H9 (cell line): ENCODE measurements around the gene MAPK7. TPM values are rescaled to one million over a fixed set of nuclear protein-coding genes. Genes with fewer than 3 reads are reported as not detected.

Experiments
- DNase-seq: peaks from one replicate; pipeline ENCODE4 v3.0.0-alpha.2; 2017
- H2AFZ ChIP-seq: one replicate; pipeline ENCODE4 v1.6.1; 2013; ENCODE audit warnings: mild to moderate bottlenecking, low read length, control low read depth, moderate library complexity
- H2AK5ac ChIP-seq: 2 replicates; pipeline ENCODE4 v1.6.1; 2013; ENCODE audit warnings: low read length, control low read depth, mixed read lengths; ENCODE audit not compliant: insufficient read length
- H2BK120ac ChIP-seq: one replicate; pipeline ENCODE4 v1.6.1; 2013; ENCODE audit warnings: low read depth, mild to moderate bottlenecking, low read length, control low read depth, inconsistent platforms; ENCODE audit not compliant: poor library complexity, severe bottlenecking
- H2BK12ac ChIP-seq: 2 replicates; pipeline ENCODE4 v1.6.1; 2013; ENCODE audit warnings: low read length, control low read depth, mixed read lengths, low read depth; ENCODE audit not compliant: insufficient read length
- H2BK15ac ChIP-seq: 2 replicates; pipeline ENCODE4 v1.6.1; 2013; ENCODE audit warnings: low read depth, low read length, control low read depth
- H2BK20ac ChIP-seq: one replicate; pipeline ENCODE4 v1.6.1; 2013; ENCODE audit warnings: low read depth, mild to moderate bottlenecking, low read length, control low read depth, inconsistent platforms; ENCODE audit not compliant: poor library complexity, severe bottlenecking
- H2BK5ac ChIP-seq: 2 replicates; pipeline ENCODE4 v1.6.1; 2013; ENCODE audit warnings: low read length, control low read depth, mixed read lengths; ENCODE audit not compliant: insufficient read length
- H3K14ac ChIP-seq: 2 replicates; pipeline ENCODE4 v1.6.1; 2013; ENCODE audit warnings: low read length, control low read depth; ENCODE audit not compliant: insufficient read depth
- H3K18ac ChIP-seq: 2 replicates; pipeline ENCODE4 v1.6.1; 2013; ENCODE audit warnings: low read depth, mild to moderate bottlenecking, mixed read lengths, low read length, control low read depth; ENCODE audit not compliant: insufficient read length
- H3K23ac ChIP-seq: 2 replicates; pipeline ENCODE4 v1.6.1; 2013; ENCODE audit warnings: low read length, control low read depth, mixed read lengths, low read depth; ENCODE audit not compliant: insufficient read length
- H3K23me2 ChIP-seq: 2 replicates; pipeline ENCODE4 v1.6.1; 2013; ENCODE audit warnings: low read depth, mild to moderate bottlenecking, mixed read lengths, low read length, control low read depth; ENCODE audit not compliant: insufficient read length, poor library complexity, severe bottlenecking
- H3K27ac ChIP-seq: 2 replicates; pipeline ENCODE4 v1.5.1; 2013; ENCODE audit warnings: low read length, control low read depth, mixed read lengths, low read depth; ENCODE audit not compliant: insufficient read length
- H3K27me3 ChIP-seq: 2 replicates; pipeline ENCODE4 v1.6.1; 2013; ENCODE audit warnings: low read length, control low read depth, inconsistent platforms; ENCODE audit not compliant: insufficient read depth
- H3K4ac ChIP-seq: 2 replicates; pipeline ENCODE4 v1.6.1; 2013; ENCODE audit warnings: low read depth, mild to moderate bottlenecking, control low read depth, inconsistent platforms, low read length, moderate library complexity
- H3K4me1 ChIP-seq: 2 replicates; pipeline ENCODE4 v1.6.1; 2013; ENCODE audit warnings: low read length, control low read depth, inconsistent platforms; ENCODE audit not compliant: insufficient read depth
- H3K4me2 ChIP-seq: 2 replicates; pipeline ENCODE4 v1.6.1; 2013; ENCODE audit warnings: low read length, control low read depth, mixed read lengths; ENCODE audit not compliant: insufficient read length, insufficient read depth
- H3K56ac ChIP-seq: 2 replicates; pipeline ENCODE4 v1.6.1; 2013; ENCODE audit warnings: low read depth, mild to moderate bottlenecking, mixed read lengths, low read length, control low read depth; ENCODE audit not compliant: insufficient read length
- H3K79me1 ChIP-seq: 2 replicates; pipeline ENCODE4 v1.6.1; 2013; ENCODE audit warnings: low read depth, mild to moderate bottlenecking, moderate library complexity, low read length, control low read depth, inconsistent platforms; ENCODE audit not compliant: insufficient read depth, poor library complexity, severe bottlenecking
- H3K79me2 ChIP-seq: 2 replicates; pipeline ENCODE4 v1.6.1; 2013; ENCODE audit warnings: low read length, control low read depth, inconsistent platforms; ENCODE audit not compliant: insufficient read depth
- H3K9ac ChIP-seq: 2 replicates; pipeline ENCODE4 v1.6.1; 2013; ENCODE audit warnings: low read length, control low read depth, mixed read lengths; ENCODE audit not compliant: insufficient read length; ENCODE audit errors: extremely low read depth
- H3K9me3 ChIP-seq: one replicate; pipeline ENCODE4 v1.6.1; 2013; ENCODE audit warnings: low read depth, low read length, inconsistent platforms; ENCODE audit not compliant: control insufficient read depth
- H3T11ph ChIP-seq: one replicate; pipeline ENCODE4 v1.6.1; 2013; ENCODE audit warnings: mild to moderate bottlenecking, low read length, control low read depth, inconsistent platforms
- H4K20me1 ChIP-seq: one replicate; pipeline ENCODE4 v1.6.1; 2013; ENCODE audit not compliant: control insufficient read depth, insufficient read length, insufficient read depth
- H4K5ac ChIP-seq: 2 replicates; pipeline ENCODE4 v1.6.1; 2013; ENCODE audit warnings: low read depth, mild to moderate bottlenecking, mixed read lengths, low read length, control low read depth; ENCODE audit not compliant: insufficient read length
- H4K8ac ChIP-seq: replicated peaks from 2 replicates; pipeline ENCODE4 v1.6.1; 2013; ENCODE audit warnings: low read length, control low read depth, mixed read lengths, low read depth; ENCODE audit not compliant: insufficient read length
- H4K91ac ChIP-seq: 2 replicates; pipeline ENCODE4 v1.6.1; 2013; ENCODE audit warnings: low read depth, mild to moderate bottlenecking, moderate library complexity, mixed read lengths, low read length, control low read depth; ENCODE audit not compliant: insufficient read length
- H3K27ac Mint-ChIP-seq, 3 experiments: 2 replicates in 2 of 3; 3 replicates in 1 of 3; pipeline ENCODE4 v1.8.0; 2020 to 2021; ENCODE audit warnings: mixed read lengths in 3 of 3, mild to moderate bottlenecking in 1 of 3, moderate library complexity in 1 of 3
- H3K27me3 Mint-ChIP-seq: 2 replicates; pipeline ENCODE4 v1.8.0; 2021; ENCODE audit warnings: low read depth, mild to moderate bottlenecking, moderate library complexity, mixed read lengths
- H3K36me3 Mint-ChIP-seq, 3 experiments: 2 replicates in 2 of 3; 3 replicates in 1 of 3; pipeline ENCODE4 v1.8.0; 2020 to 2021; ENCODE audit warnings: low read depth in 3 of 3, mixed read lengths in 3 of 3; ENCODE audit not compliant: insufficient read depth in 1 of 3
- H3K4me1 Mint-ChIP-seq, 2 experiments: 2 replicates each; pipeline ENCODE4 v1.8.0; 2020; ENCODE audit warnings: mixed read lengths in 2 of 2
- H3K4me3 Mint-ChIP-seq, 2 experiments: 2 replicates in 1 of 2; 3 replicates in 1 of 2; pipeline ENCODE4 v1.8.0; 2020 to 2021; ENCODE audit warnings: mild to moderate bottlenecking in 2 of 2, mixed read lengths in 2 of 2, moderate library complexity in 1 of 2
- H3K9me3 Mint-ChIP-seq, 2 experiments: 2 replicates in 1 of 2; 3 replicates in 1 of 2; pipeline ENCODE4 v1.8.0; 2020; ENCODE audit warnings: mild to moderate bottlenecking in 2 of 2, mixed read lengths in 2 of 2, moderate library complexity in 1 of 2
- WGBS: extraction: QIAGEN DNeasy Blood & Tissue Kit; methylation state at CpG from one replicate; pipeline ENCODE4 v1.1.7; 2013; ENCODE audit warnings: missing lambda C conversion rate, low lambda C conversion rate, mixed read lengths; ENCODE audit not compliant: insufficient read length; ENCODE audit errors: extremely low coverage; 5-methylcytosine and 5-hydroxymethylcytosine counted together
- total RNA-seq: library from RNA; stranded (reverse); gene quantifications from 2 replicates; pipeline ENCODE4 v1.2.1, GENCODE V29; 2021
- TF ChIP-seq, protein P1 (sequence below): fragments of 200-600 bp; sonication (generic); conservative IDR thresholded peaks from 3 replicates; pipeline ENCODE4 v1.8.0; 2021; ENCODE audit warnings: antibody characterized with exemption, mild to moderate bottlenecking

MAPK7 gene
- total RNA-seq, 1 experiment from 2014 or later = 43.8 TPM

DNA sequence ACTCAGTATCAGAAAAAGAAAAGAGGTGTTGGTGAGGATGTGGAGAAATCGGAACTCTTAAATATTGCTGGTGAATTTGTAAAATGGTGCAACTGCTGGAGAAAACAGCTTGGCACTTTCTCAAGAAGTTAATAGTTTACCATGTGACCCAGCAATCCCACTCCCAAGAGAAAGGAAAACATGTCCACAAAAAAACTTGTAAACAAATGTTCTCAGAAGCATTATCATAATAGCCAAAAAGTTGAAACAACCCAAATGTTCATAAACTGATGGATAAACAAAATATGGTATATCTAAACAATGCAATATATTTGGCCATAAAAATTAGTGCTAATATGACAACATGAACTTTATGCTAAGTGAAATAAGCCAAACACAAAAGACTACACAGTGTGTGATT is 2.6 kb upstream of the MAPK7 start:
- H2AFZ ChIP-seq = no peak overlapping the region
- H3K79me2 ChIP-seq = peaks cover 4% of the 10 kb centered on the region; the same call in 1 of the 2 replicates
- peaks cover 7% of the 10 kb centered on the region for H3K23me2 ChIP-seq
- no peak overlapping the region for H4K8ac ChIP-seq
- Mint-ChIP-seq H3K4me3 (peak overlapping the region; percentile 5 to 38; a peak in 3 of 5 replicates), H3K9me3 (no peaks in the 10 kb centered on the region), H3K27ac (peak overlapping the region in 1 of 3 experiments; percentile 28; a peak in 1 of 7 replicates), H3K27me3 (no peaks in the 10 kb centered on the region), H3K4me1 (peaks cover 13 to 29% of the 10 kb centered on the region in 2 experiments), H3K36me3 (peaks cover 13 to 22% (median 18%) of the 10 kb centered on the region in 3 experiments; a peak in 6 of 7 replicates)
- no peaks in the 10 kb centered on the region for H3K27me3 ChIP-seq
- peaks cover 6% of the 10 kb centered on the region for H3K79me1 ChIP-seq
- no peaks in the 10 kb centered on the region for H4K20me1 ChIP-seq
- H4K91ac ChIP-seq = no peak overlapping the region
- no peak overlapping the region for H3K4me2 ChIP-seq
- TF ChIP-seq, protein P1, sequence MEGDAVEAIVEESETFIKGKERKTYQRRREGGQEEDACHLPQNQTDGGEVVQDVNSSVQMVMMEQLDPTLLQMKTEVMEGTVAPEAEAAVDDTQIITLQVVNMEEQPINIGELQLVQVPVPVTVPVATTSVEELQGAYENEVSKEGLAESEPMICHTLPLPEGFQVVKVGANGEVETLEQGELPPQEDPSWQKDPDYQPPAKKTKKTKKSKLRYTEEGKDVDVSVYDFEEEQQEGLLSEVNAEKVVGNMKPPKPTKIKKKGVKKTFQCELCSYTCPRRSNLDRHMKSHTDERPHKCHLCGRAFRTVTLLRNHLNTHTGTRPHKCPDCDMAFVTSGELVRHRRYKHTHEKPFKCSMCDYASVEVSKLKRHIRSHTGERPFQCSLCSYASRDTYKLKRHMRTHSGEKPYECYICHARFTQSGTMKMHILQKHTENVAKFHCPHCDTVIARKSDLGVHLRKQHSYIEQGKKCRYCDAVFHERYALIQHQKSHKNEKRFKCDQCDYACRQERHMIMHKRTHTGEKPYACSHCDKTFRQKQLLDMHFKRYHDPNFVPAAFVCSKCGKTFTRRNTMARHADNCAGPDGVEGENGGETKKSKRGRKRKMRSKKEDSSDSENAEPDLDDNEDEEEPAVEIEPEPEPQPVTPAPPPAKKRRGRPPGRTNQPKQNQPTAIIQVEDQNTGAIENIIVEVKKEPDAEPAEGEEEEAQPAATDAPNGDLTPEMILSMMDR = no peak
- H2BK120ac ChIP-seq = no peak overlapping the region
- H2BK20ac ChIP-seq = no peak overlapping the region
- H2BK12ac ChIP-seq = no peak overlapping the region
- no peak overlapping the region for H3K9ac ChIP-seq
- H4K5ac ChIP-seq = no peak overlapping the region
- H3K4ac ChIP-seq = no peak overlapping the region
- no peak overlapping the region for H3K27ac ChIP-seq
- no peak overlapping the region for H2AK5ac ChIP-seq
- H3K18ac ChIP-seq = no peak overlapping the region
- H3K9me3 ChIP-seq = no peaks in the 10 kb centered on the region
- no peak overlapping the region for H3K23ac ChIP-seq
- H3K14ac ChIP-seq = no peak overlapping the region
- peaks cover 2% of the 10 kb centered on the region; the same call in 1 of the 2 replicates for H3K4me1 ChIP-seq
- H2BK15ac ChIP-seq = no peak overlapping the region
- H3K56ac ChIP-seq = no peak overlapping the region
- no CpG with 5 or more reads among the region's 1 CpG for WGBS
- no peak overlapping the region for H2BK5ac ChIP-seq
- no peak for DNase-seq
- H3T11ph ChIP-seq = no peak overlapping the region
